NCI-H146 (cell line): ENCODE measurements around the gene CCDC192.
"Not testable (repeated sequence)": the region's sequence is repeated elsewhere in the genome, so short reads cannot be mapped to it uniquely, and the experiment has no call there.

ENCODE experiments used
- DNase-seq: peaks from one replicate; lab custom pipeline; 2025; lab: John Stamatoyannopoulos, UW

Gene CCDC192

GRCh38 chr5:127702926-127703561 is at the start of gene CCDC192:
TSS of gene CCDC192 (plus strand) at chr5:127703391. CDS start at chr5:127703446, 55 bp downstream.
- no peak for DNase-seq

GRCh38 chr5:127656825-127657224 is 46.4 kb upstream of the CCDC192 start:
- no peak for DNase-seq

- no peak for DNase-seq
These were observed 43.0 kb upstream of the CCDC192 start for GRCh38 chr5:127660047-127660733.

- no peak for DNase-seq
These were observed 39.1 kb upstream of the CCDC192 start for GRCh38 chr5:127664093-127664492.

- no peak for DNase-seq
These were observed 37.5 kb upstream of the CCDC192 start for GRCh38 chr5:127665641-127666040.

GRCh38 chr5:127666043-127666716 is 37.0 kb upstream of the CCDC192 start:
- no peak for DNase-seq

GRCh38 chr5:127667926-127668325 is 35.3 kb upstream of the CCDC192 start:
- peak; percentile 26 for DNase-seq

- DNase-seq = no peak
These were observed 32.0 kb upstream of the CCDC192 start for GRCh38 chr5:127671218-127671617.

- DNase-seq = no peak
These were observed 29.9 kb upstream of the CCDC192 start for GRCh38 chr5:127673117-127673800.

- DNase-seq = not testable (repeated sequence)
These were observed 26.2 kb upstream of the CCDC192 start for GRCh38 chr5:127676951-127677350.

- DNase-seq = not testable (repeated sequence)
These were observed 23.4 kb upstream of the CCDC192 start for GRCh38 chr5:127679691-127680330.

GRCh38 chr5:127680595-127680994 is 22.6 kb upstream of the CCDC192 start:
- no peak for DNase-seq

- DNase-seq = no peak
These were observed 20.2 kb upstream of the CCDC192 start for GRCh38 chr5:127683008-127683407.

GRCh38 chr5:127684726-127685467 is 18.3 kb upstream of the CCDC192 start:
- DNase-seq = peak; percentile 13

- no peak for DNase-seq
These were observed 17.5 kb upstream of the CCDC192 start for GRCh38 chr5:127685662-127686061.

GRCh38 chr5:127686424-127686823 is 16.8 kb upstream of the CCDC192 start:
- no peak for DNase-seq

- no peak for DNase-seq
These were observed 8.5 kb upstream of the CCDC192 start for GRCh38 chr5:127694518-127695171.

- DNase-seq = no peak
These were observed 7.8 kb upstream of the CCDC192 start for GRCh38 chr5:127695346-127695745.

GRCh38 chr5:127696683-127697082 is 6.5 kb upstream of the CCDC192 start:
- DNase-seq = no peak

GRCh38 chr5:127697894-127698600 is 5.1 kb upstream of the CCDC192 start:
- no peak for DNase-seq
